Measurements from ENCODE around the gene TLK1. TPM values are rescaled to one million over a fixed set of nuclear protein-coding genes. Genes with fewer than 3 reads are reported as not detected.
A peak's percentile ranks its signal among the peaks of the same experiment; 100 is the strongest.

TLK1 gene
- total RNA-seq (10 to 100 TPM; 25.8 to 43.4 (median 34.0) TPM), polyA plus RNA-seq (10 to 100 TPM in 1 of 2 donors, 1 to 10 TPM in 1; 9.7 to 11.5 TPM)

DNA sequence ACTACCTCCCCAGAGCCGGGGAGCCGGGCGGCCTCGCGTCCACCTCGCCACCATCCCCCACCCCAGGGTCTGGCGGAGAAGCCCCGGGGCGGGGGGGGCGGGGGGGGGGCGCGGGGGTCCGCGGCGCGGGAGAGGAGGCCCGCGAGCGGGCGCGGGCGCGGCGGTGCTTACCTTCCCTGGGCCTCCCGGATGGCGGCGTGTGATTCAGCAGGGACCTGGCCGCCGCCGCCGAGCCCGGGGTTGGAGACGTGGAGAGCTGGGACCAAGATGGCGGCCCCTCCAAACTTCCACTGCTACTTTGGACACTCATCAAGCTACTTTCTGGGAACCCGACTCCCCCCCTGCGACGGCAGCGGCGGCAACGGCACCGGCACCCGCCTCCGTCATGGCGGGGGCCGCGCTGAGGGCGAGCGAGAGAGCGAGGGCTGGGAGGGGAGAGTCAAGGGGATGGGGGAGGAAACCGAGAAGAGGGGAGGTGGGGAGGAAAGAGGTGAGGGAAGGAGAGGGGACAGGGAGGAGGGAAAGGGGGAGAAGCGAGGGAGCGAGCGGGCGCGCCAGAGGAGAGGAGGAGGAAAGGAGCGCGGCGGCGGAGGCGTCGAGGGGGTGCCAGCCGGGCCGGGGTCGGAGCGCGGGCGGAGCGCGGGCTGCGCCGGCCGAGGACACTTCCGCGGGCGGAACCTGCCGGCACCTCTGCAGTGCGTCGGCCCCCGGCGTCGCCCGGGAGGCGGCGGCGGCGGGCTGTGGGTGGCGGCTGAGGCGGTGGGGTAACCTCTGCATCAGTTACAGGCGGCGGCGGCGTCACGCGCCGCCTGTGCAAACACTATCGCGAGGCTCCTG lies at the start of gene TLK1:
Gene TLK1 (minus strand): TSS at position 775 of the 837 bp plus-strand sequence. CDS start 465 bp downstream, at position 310.
- intact Hi-C loops (cut with DNase I): loop anchor here in 1 of 3 donors (10.0 kb wide), 1 partner anchor 254 kb away; no protein-coding TSS in a partner anchor

DNA sequence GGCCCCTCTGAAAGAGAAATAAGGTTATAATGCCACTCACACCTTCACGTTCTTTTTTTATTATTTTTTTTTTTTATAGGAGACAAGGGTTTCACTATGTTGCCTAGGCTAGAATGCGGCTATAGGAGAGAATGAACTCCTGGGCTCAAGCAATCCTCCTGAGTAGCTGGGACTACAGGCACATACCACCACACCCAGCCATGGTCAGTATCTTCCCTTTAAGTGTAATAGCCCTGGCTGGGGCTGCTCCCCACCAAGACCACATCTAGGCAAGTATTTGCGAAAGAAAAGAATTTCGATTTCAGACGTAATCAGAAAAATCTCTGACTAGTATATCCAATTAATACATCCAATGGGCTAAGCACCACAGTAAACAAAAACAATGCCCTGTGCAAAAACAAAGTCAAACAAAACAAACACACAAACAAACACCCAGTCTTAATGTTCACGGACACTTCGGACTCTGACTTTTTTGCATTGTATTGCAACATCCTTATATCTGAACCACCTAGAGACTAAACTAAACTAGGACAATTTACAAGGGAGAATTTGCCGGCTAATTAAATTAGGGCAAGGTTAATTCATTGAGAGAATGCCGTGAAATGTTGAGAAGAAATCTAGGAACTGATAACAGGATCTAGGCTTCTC lies 49.6 kb upstream of the TLK1 start:
- TF ChIP-seq, protein P1, sequence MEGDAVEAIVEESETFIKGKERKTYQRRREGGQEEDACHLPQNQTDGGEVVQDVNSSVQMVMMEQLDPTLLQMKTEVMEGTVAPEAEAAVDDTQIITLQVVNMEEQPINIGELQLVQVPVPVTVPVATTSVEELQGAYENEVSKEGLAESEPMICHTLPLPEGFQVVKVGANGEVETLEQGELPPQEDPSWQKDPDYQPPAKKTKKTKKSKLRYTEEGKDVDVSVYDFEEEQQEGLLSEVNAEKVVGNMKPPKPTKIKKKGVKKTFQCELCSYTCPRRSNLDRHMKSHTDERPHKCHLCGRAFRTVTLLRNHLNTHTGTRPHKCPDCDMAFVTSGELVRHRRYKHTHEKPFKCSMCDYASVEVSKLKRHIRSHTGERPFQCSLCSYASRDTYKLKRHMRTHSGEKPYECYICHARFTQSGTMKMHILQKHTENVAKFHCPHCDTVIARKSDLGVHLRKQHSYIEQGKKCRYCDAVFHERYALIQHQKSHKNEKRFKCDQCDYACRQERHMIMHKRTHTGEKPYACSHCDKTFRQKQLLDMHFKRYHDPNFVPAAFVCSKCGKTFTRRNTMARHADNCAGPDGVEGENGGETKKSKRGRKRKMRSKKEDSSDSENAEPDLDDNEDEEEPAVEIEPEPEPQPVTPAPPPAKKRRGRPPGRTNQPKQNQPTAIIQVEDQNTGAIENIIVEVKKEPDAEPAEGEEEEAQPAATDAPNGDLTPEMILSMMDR (IDR thresholded peaks at IDR 0.05): no peak
- H3K4me3 ChIP-seq: no peak overlapping the region
- no peaks in the 10 kb centered on the region for H3K4me1 ChIP-seq
- intact Hi-C loops (cut with DNase I): no loop called here
- H3K36me3 ChIP-seq: no peaks in the 10 kb centered on the region
- no peaks in the 10 kb centered on the region for H3K9me3 ChIP-seq
- 58 to 65% methylated on average over 9 of the region's 9 CpGs for WGBS, 2 donors
- H3K27ac ChIP-seq: no peak overlapping the region
- DNase-seq: no peak
- FAIRE-seq: no peak
- no peak for ATAC-seq
- no peaks in the 10 kb centered on the region for H3K27me3 ChIP-seq

More for the DNA sequence above, at the start of gene TLK1:
- FAIRE-seq (no peak), ATAC-seq (peak; percentile 65 to 79 (median 72)), DNase-seq (peak; percentile 72 to 89 (median 80))
- Histone ChIP-seq H3K27me3 (no peaks in the 10 kb centered on the region), H3K36me3 (no peaks in the 10 kb centered on the region), H3K27ac (peak within 1 kb of the TSS; percentile 82 to 96 (median 93)), H3K9me3 (no peaks in the 10 kb centered on the region), H3K4me1 (peaks cover 0 to 25% (median 0%) of the 10 kb centered on the region in 3 donors), H3K4me3 (peak within 1 kb of the TSS; percentile 63 to 84 (median 68))
- 0 to 1% methylated on average over 37 to 96 of the region's 97 CpGs for WGBS, 2 donors
- TF ChIP-seq, protein P1 (IDR thresholded peaks at IDR 0.05): no peak

DNA sequence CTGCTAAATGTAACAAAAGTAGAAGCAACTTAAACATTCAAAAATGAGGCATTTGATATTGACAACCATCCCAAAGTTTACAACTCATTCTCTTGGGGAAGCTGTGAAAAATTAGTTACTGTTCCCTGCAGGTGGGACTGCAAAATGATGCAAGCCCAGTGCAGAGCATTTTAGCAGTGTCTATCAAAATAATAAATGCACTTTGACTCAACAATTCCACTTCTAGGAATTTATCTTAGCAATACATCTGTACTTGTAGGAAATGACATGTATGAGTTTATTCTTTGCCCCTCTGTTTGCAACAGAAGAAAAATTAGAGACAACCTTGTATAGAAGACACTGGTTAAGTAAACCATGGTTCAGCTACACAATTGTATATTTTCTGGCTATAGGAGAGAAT lies 48.0 kb upstream of the TLK1 start:
- Histone ChIP-seq H3K27me3 (no peaks in the 10 kb centered on the region), H3K4me3 (no peak overlapping the region), H3K36me3 (no peaks in the 10 kb centered on the region), H3K9me3 (no peaks in the 10 kb centered on the region), H3K27ac (no peak overlapping the region), H3K4me1 (no peaks in the 10 kb centered on the region)
- TF ChIP-seq, protein P1 (IDR thresholded peaks at IDR 0.05): no peak
- intact Hi-C loops (cut with DNase I): no loop called here
- no peak for FAIRE-seq
- no peak for ATAC-seq
- no peak for DNase-seq

DNA sequence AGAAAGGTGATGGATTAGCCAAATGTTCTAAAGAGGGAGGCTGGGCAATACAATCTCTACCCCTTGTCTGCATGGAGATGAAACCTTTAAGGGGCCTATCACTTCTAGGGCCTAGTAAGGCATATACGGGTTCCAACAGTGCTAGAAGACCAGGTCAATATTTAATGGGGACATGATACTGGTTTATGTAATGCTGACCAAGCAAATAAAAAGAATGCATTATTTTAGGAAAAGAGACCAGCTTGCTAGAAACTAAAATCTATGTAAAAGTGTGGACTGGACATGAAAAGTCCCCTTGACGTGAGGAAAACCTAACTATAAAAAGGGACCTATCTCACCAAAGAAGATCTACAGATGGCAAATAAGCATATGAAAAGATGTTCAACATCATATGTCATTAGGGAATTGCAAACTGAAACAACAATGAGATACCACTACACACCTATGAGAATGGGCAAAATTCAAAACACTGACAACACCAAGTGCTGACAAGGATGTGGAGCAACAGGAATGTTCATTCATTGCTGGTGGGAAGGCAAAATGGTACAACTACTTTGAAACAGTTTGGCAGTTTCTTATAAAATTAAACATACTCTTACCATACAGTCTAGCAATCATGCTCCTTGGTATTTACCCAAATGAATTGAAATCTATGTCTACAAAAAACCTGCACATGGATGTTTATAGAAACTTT lies 45.9 kb upstream of the TLK1 start:
- H3K4me1 ChIP-seq: no peaks in the 10 kb centered on the region
- no peaks in the 10 kb centered on the region for H3K36me3 ChIP-seq
- H3K27ac ChIP-seq: no peak overlapping the region
- DNase-seq: no peak
- no peak overlapping the region for H3K4me3 ChIP-seq
- H3K27me3 ChIP-seq: no peaks in the 10 kb centered on the region
- WGBS, 2 donors: 89 to 95% methylated on average over 2 of the region's 2 CpGs
- intact Hi-C loops (cut with DNase I): no loop called here
- TF ChIP-seq, protein P1 (IDR thresholded peaks at IDR 0.05): no peak
- no peak for FAIRE-seq
- no peak for ATAC-seq
- H3K9me3 ChIP-seq: no peaks in the 10 kb centered on the region
